GM18502 (cell line): ENCODE measurements around the gene PYCR2.
"Not testable (repeated sequence)": the region's sequence is repeated elsewhere in the genome, so short reads cannot be mapped to it uniquely, and the experiment has no call there.

Source experiments
- ATAC-seq: cut with Tn5 transposase; IDR thresholded peaks from one replicate; pipeline ENCODE4 v1.9.1; 2021; ENCODE audit warnings: mild to moderate bottlenecking; ENCODE audit not compliant: unreplicated experiment, poor library complexity

Gene PYCR2

GRCh38 chr1:225896494-225896893 is 27.6 kb downstream of the PYCR2 start:
- no peak for ATAC-seq

DNA sequence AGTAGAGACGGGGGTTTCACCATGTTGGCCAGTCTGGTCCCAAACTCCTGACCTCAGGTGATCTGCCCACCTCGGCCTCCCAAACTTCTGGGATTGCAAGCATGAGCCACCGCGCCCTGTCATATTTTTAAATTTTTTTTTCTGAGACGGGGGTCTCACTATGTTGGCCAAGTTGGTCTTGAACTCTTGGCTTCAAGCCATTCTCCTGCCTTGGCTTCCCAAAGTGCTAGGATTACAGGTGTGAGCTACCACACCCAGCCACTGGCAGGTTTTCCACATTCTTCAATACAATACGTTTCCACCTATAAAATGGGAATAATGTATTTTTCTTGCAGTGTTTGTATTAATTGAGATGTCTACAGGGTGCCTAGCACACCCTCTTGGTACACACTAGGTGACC is 31.7 kb downstream of the PYCR2 start:
- no peak for ATAC-seq

DNA sequence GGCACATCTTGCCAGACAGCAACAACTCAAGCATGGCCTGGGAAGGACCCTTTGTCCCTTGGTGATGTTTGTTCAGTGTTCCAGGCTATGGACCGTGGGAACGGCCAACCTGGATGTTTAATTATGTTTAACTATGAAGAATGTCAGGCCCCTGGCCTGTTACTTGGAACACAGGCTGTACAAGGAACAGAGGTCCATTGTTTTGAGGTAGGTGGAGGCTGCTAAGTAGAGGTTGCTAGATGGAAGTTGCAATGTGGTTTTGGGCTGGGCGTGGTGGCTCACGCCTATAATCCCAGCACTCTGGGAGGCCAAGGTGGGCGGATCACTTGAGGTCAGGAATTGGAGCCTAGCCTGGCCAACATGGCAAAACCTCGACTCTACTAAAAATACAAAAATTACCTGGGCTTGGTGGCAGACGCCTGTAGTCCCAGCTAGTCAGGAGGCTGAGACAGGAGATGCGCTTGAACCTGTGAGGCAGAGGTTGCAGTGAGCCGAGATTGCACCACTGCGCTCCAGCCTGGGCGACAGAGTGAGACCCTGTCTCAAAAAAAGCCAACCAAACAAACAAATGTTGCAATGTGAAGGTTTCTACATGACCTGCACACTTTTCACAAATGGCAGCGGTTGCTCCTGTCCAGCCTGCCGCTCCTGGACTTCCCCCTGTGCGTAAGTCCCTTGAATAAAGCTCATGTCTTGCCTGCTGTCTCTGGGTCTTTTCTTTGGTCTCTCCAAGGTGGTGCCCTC is 32.6 kb downstream of the PYCR2 start:
- no peak for ATAC-seq

DNA sequence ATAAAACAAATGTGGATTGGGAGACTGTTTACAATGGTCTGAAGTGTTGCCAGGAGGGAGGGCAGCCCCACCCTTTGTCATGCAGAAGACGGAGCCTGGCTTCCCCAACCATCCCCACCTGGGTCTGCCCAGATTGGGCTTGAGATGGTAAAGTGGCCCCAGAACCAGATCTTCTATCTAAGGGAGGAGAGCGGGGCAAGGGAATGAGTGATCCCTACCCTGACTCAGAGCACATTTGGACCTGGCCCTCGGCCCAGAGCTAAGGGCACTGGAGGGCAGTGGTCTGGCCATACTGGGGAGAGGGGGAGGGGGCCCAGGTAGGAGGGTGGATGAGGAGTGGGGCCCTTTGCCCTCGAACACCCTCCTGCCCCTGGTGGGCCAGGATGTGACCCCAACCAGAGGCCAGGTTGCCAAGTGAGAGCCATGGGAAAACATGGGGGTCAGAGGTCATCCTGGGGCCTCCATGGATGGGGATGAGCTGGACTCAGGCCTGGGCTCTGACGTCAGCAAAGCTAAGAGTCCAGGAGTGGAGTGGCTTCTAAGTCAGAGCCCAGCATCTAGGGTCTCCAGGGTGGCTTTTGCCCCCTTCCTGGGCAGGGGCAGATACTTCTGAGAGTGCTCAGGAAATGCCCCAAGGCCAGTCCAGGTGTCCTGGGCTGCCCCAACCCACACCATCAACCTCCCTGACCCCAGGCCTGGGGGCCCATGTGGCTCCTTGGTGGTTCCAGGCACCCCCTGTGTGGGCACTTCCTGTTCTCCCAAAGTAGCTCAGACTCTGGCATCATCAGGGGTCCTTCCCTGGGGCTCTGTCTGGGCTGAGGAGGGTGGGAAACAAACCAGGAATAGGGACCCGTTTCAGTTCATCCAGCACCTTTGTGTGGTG is 33.5 kb downstream of the PYCR2 start:
- no peak for ATAC-seq

GRCh38 chr1:225889743-225890142 is 34.3 kb downstream of the PYCR2 start:
- ATAC-seq: no peak

DNA sequence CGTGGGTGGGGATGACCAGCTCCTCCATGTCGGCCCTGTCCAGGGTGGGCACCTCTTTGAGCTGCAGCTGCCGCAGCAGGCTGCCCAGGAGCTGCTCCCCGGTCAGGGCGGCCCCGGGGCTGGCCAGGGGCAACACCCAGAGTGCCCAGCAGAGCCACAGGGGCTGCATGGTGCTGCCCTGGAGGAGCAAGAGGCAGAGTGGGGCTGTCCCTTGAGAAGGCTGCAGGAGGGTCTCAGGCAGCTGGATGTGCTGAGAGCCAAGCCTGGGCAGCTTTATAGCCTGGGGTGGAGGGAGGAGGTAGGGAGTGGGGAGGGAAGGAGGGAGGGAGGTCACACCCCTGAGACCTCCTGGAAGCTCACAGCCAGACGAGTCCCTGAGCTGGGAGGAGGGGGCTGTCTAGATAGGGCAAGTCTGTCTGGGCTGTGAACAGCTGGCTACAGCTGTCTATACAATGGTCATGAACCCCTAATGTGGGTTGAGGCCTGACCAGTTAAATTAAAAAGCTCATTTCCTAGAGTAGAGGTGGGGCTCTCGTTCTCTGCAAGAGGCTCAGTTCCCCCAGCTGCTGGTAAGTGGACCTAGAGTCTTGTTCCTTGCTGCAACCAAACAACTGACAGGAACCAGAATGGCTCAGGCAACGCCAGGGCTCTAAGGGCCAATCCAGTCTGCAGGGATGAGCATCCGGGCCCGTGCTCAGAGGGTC is 35.0 kb downstream of the PYCR2 start, which contains the start of gene LEFTY1:
LEFTY1 (minus strand) TSS at position 249 of the 704 bp plus-strand sequence; CDS start at position 169, 80 bp downstream.
- no peak for ATAC-seq

DNA sequence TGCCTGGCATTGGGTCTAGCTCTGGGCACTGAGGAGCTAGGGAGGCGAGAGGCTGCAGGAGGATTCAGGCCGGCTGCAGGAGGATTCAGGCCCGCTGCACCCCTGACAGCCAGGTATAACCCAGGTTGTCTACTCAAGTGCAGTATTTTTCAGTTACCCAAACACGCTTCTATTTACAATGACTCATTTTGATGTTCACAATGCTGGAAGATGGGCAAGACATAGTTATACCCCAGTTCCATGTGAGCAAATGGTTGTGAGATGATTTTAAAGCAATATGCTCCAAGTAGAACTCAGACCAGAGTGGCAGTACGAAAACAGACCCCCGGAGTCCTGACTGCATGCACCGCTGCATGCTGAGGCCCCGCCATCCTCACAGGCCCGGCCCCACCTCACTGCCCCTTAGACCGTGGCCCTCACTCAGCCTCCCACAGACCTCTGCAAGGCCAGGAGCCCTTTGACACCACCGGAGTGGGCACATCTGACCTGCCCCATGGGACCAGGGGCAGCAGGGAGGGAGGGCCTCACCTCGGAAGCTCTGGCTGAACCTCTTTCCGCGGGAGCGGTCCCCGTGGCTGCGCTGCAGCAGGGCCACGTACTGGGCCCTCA is 35.7 kb downstream of the PYCR2 start:
- ATAC-seq: no peak

GRCh38 chr1:225887554-225888288 is 36.3 kb downstream of the PYCR2 start:
- ATAC-seq: not testable (repeated sequence)

DNA sequence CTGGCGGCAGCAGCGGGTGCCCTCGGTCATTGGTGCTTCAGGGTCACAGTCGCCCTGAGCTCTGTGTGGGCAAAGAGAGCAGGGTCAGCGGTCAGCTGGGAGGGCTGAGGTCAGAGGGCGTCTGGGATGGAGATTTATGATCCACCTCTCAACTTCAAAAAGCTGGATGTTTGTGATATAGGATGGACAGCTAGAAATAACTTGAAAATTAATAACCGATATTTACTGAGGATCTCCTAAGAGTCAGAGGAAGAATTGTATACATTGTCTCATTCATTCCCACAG is 37.1 kb downstream of the PYCR2 start:
- no peak for ATAC-seq

- ATAC-seq: no peak
Measured at GRCh38 chr1:225886159-225887029, 37.7 kb downstream of the PYCR2 start.

DNA sequence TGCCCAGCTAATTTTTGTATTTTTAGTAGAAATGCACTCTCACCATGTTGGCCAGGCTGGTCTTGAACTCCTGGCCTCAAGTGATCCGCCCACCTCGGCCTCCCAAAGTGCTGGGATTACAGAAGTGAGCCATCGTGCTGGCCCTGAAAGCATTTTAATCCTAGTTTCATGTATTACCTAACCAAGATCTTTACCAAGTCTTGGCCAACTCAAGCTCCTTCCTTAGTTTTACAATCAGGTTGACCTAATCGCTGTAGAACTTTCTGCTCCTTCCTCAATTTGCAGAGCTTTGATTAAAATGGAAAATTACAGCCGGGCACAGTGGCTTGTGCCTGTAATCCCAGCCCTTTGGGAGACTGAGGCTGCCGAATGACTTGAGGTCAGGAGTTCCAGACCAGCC is 38.7 kb downstream of the PYCR2 start:
- ATAC-seq: no peak

GRCh38 chr1:225883616-225884265 is 40.3 kb downstream of the PYCR2 start:
- no peak for ATAC-seq

DNA sequence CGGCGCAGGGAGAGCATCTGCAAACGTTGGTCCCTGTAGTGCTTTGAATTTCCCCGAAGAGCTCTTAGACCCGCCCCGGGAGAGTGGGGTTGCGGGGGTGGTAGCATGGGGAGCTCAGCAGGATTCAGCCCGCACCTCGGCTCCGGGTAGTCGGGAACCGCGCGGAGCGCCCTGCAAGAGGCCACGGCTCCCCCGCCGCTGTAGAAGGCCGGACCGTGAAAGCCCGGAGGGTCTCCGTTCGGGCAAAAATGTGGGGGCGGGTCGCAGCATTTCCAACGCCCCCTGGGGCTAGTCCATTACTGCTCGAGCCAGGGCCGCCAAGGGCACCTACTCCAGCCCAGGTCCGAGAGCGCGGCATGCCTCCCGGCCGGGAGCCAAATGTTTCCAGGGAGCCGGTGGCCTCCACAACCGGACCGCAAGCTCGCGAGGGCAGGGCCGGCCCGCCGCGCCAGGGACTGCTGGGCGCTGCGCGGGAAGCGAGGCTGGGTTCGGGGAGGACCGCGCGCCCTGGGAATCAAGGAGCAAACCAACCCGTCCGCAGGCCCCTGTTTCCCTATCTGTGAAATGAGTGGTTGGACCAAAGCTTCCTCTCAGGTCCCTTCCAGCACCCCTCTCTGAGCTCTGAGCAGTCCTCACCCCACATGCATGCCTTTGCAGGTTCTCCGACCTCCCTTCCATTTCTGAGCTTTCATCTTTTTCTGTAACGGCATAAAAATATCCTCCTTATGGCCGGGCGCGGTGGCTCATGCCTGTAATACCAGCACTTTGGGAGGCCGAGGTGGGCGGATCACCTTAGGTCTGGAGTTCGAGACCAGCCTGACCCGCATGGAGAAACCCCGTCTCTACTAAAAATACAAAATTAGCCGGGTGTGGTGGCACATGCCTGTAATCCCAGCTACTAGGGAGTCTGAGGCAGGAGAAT is 41.1 kb downstream of the PYCR2 start:
- peak; percentile 38 for ATAC-seq

- ATAC-seq: peak; percentile 70
Measured at GRCh38 chr1:225881959-225882693, 41.9 kb downstream of the PYCR2 start, which contains the start of gene TMEM63A. Gene TMEM63A (minus strand): TSS chr1:225882380. CDS start chr1:225877580, 4,800 bp downstream.

- ATAC-seq: peak; percentile 13
Measured at GRCh38 chr1:225881081-225881958, 42.7 kb downstream of the PYCR2 start.

GRCh38 chr1:225880636-225881035 is 43.4 kb downstream of the PYCR2 start:
- no peak for ATAC-seq
